IPS-18c (cell line): ENCODE measurements around the gene SMTNL2.
"Not testable (repeated sequence)": the region's sequence is repeated elsewhere in the genome, so short reads cannot be mapped to it uniquely, and the experiment has no call there.

Experiments used
- H3K4me3 ChIP-seq: 2 replicates; pipeline ENCODE4 v1.7.0; 2013; ENCODE audit warnings: low read depth, mild to moderate bottlenecking, low read length, moderate library complexity; ENCODE audit not compliant: insufficient read depth
- H3K9me3 ChIP-seq: one replicate; pipeline ENCODE4 v1.6.1; 2013; ENCODE audit warnings: mild to moderate bottlenecking, low read length, moderate library complexity; ENCODE audit not compliant: control insufficient read depth, insufficient read depth

SMTNL2 gene

DNA sequence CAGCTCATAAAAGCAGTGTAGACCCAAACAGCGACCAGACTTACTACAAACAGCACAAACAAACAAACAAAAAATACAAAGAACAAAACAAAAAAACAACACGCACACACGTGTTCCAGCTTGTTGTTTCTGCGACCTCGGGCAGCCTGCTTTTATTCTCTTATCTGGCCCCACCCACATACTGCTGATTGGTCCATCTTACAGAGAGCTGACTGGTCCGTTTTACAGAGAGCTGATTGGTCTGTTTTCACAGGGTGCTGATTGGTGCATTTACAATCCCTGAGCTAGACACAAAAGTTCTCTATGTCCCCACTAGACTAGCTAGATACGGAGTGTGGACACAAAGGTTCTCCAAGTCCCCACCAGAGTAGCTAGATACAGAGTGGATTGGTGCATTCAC is 71.6 kb downstream of the SMTNL2 start:
- H3K4me3 ChIP-seq, H3K9me3 ChIP-seq: not testable (repeated sequence)

DNA sequence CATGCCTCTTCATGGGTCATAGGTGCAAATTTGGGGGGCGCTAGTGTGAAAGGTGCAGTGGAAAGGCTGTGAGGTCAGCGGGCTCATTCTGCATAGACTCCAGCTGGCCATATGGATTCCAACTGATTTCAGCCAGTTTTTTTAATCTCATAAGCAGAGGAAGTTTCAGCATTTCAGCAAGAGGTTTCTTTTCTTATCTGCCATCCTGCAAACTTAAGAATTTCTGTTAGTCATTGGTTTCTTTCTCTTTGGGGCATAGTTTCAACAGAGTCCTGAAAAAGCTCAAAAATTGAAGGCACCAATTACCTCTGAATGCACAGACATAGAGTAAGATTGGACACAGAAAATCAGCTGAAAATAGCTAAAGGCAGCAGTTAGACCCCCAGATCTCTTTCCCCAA is 73.3 kb downstream of the SMTNL2 start:
- no peak overlapping the region for H3K4me3 ChIP-seq
- H3K9me3 ChIP-seq: no peaks in the 10 kb centered on the region
